AG10803 (cell line): ENCODE data around the gene HRG.

Experiments
- DNase-seq: peaks from one replicate; pipeline ENCODE4 v3.0.0; 2010; ENCODE audit warnings: low read depth
- H3K4me3 ChIP-seq: 2 replicates; pipeline ENCODE4 v1.5.1; 2011; ENCODE audit warnings: mild to moderate bottlenecking, low read length, control low read depth
- TF ChIP-seq, protein P1 (sequence below): conservative IDR thresholded peaks from 2 replicates; pipeline ENCODE4 v1.5.1; 2011; ENCODE audit warnings: mild to moderate bottlenecking, low read length, control low read depth, inconsistent platforms

The HRG gene, protein sequence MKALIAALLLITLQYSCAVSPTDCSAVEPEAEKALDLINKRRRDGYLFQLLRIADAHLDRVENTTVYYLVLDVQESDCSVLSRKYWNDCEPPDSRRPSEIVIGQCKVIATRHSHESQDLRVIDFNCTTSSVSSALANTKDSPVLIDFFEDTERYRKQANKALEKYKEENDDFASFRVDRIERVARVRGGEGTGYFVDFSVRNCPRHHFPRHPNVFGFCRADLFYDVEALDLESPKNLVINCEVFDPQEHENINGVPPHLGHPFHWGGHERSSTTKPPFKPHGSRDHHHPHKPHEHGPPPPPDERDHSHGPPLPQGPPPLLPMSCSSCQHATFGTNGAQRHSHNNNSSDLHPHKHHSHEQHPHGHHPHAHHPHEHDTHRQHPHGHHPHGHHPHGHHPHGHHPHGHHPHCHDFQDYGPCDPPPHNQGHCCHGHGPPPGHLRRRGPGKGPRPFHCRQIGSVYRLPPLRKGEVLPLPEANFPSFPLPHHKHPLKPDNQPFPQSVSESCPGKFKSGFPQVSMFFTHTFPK

DNA sequence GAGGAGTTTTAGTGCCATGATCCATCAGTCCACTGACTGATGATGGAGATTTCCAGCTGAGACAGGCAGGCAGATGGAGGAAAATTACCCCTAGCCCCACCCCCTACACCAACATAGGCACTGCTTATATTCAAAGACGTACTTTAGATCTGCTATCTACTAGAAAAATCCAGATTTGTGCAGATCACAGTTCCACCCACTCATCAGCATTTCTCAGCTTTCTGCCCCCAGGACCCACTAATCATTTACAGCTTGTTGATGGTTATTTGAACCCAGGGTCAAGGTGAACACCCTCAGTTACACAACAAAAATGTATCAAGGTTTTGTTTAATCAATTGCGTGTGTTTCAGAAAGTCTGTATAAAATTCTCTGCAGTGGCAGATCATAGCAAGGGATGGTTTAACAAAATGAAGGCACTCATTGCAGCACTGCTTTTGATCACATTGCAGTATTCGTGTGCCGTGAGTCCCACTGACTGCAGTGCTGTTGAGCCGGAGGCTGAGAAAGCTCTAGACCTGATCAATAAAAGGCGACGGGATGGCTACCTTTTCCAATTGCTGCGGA is at the start of gene HRG:
Gene HRG (plus strand): TSS at position 390 of the 564 bp plus-strand sequence. CDS start 18 bp downstream, at position 408.
- H3K4me3 ChIP-seq, result no peak within 1 kb of the TSS
- TF ChIP-seq, protein P1, sequence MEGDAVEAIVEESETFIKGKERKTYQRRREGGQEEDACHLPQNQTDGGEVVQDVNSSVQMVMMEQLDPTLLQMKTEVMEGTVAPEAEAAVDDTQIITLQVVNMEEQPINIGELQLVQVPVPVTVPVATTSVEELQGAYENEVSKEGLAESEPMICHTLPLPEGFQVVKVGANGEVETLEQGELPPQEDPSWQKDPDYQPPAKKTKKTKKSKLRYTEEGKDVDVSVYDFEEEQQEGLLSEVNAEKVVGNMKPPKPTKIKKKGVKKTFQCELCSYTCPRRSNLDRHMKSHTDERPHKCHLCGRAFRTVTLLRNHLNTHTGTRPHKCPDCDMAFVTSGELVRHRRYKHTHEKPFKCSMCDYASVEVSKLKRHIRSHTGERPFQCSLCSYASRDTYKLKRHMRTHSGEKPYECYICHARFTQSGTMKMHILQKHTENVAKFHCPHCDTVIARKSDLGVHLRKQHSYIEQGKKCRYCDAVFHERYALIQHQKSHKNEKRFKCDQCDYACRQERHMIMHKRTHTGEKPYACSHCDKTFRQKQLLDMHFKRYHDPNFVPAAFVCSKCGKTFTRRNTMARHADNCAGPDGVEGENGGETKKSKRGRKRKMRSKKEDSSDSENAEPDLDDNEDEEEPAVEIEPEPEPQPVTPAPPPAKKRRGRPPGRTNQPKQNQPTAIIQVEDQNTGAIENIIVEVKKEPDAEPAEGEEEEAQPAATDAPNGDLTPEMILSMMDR, result no peak
- DNase-seq, result no peak

DNA sequence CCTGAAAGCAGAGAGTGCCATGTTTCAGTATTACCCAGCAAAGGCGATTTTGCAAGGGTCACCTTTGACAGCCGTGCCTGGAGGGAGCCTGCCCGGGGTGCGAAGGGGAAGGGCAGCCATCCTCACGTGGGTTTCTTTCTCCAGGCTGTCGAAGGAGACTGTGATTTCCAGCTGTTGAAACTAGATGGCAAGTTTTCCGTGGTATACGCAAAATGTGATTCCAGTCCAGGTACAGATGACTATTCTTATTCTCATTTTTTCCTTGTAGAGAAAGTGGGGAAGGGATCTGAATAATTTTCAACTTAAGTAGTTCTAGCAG is 49.6 kb upstream of the HRG start:
- no peak overlapping the region for H3K4me3 ChIP-seq
- TF ChIP-seq, protein P1, result no peak
- DNase-seq, result no peak

DNA sequence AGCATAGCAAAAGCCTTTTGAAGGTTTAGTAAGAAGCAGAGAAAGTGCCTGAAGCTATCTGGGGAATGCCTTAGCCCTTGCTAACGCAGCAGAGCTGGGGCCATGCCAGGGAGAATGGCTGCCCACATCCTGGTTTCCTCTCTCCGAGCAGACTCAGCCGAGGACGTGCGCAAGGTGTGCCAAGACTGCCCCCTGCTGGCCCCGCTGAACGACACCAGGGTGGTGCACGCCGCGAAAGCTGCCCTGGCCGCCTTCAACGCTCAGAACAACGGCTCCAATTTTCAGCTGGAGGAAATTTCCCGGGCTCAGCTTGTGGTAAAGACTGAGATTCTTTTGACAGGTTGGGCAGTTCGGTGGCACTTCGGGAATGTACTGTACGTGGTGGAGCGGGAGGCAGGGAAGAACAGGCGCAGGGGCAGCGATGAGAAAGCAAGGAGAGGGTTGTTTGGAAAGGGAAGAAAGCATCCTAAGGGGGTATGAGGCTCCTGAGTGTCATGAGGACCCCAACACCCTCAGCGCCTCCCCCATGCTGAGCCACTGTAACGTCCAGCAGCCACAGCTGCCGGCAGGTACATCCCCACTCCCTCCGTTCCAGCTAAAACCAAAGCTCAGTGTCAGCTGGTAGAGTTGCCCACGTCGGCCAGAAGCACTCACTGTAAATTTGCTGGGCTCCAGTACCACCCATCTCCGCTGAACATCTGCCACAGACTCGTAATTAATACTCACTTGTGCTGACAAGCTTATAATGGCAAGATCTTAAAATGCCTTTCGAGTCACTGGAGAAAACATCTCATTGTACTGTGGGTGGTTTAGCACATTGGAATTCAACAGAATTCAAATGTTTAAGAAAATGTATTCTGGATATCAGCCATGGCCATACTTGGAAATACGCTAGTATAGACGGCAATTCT is 48.5 kb upstream of the HRG start:
- TF ChIP-seq, protein P1, result peak; percentile 86
- peak overlapping the region; percentile 35 for H3K4me3 ChIP-seq
- peak; percentile 98 for DNase-seq

DNA sequence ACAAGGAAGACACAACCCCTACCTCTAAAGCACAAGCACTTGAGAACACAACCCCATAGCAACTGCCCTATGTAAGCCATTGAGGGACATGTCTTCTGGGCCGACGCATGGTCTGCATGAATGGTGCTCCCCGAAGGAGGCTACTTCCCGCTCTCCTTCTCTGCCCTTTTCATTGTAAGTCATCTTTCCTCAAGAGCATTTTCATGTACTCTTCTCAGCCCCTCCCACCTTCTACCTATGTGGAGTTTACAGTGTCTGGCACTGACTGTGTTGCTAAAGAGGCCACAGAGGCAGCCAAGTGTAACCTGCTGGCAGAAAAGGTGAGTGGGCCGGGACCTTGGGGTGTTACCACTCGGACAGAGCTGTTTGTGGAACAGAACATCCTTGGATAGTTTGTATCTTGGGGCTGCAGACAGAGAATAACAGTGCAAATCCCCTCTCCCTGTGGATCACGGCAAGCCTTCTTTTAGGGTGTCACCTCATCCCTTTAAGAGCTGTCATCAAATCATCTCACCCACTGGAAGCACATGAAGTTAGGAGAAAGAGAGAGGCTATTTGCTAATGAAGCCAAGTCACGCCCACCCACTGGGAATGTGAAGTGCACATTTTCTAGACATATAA is 47.4 kb upstream of the HRG start:
- TF ChIP-seq, protein P1, result no peak
- H3K4me3 ChIP-seq, result no peak overlapping the region
- DNase-seq, result no peak

DNA sequence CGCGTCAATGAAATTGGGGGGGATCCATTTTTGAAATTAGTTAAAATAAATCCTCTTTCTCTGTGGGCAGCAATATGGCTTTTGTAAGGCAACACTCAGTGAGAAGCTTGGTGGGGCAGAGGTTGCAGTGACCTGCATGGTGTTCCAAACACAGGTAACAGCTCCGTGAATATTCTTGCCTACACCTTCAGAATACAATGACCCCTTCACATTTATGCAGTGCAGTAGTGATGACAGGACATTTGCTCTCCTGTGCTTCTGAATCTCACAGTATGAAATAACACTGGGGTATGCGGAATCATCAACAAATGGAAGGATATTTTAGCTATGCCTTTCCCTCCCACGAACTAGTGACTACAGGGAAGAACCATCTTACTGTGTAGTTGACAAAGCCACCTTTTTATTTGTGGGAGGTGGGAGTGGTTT is 46.0 kb upstream of the HRG start:
- no peak for DNase-seq
- no peak overlapping the region for H3K4me3 ChIP-seq
- TF ChIP-seq, protein P1, result no peak

DNA sequence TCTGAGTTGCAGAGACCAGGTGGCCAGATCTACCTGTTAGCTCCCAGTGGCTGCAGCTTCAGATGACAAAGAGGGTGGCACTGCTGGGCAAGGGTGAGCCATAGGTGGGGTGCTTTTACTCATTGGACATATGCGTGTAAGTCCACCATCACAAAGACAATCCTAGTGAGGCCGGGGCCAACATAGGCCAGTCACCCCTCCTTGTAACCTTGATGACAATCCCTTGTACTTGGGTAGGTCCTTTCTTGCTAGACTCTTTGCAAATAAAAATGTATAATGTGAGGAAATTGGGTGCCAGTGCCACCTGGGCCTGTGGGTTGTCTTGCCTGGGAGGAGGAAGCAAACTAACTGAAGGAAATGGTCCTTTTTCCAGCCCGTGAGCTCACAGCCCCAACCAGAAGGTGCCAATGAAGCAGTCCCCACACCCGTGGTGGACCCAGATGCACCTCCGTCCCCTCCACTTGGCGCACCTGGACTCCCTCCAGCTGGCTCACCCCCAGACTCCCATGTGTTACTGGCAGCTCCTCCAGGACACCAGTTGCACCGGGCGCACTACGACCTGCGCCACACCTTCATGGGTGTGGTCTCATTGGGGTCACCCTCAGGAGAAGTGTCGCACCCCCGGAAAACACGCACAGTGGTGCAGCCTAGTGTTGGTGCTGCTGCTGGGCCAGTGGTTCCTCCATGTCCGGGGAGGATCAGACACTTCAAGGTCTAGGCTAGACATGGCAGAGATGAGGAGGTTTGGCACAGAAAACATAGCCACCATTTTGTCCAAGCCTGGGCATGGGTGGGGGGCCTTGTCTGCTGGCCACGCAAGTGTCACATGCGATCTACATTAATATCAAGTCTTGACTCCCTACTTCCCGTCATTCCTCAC is 45.4 kb upstream of the HRG start:
- DNase-seq, result no peak
- no peak overlapping the region for H3K4me3 ChIP-seq
- TF ChIP-seq, protein P1, result no peak
